ENCODE data around the gene GPR143.
"Not testable (repeated sequence)": the region's sequence is repeated elsewhere in the genome, so short reads cannot be mapped to it uniquely, and the experiment has no call there.

GPR143 gene

DNA sequence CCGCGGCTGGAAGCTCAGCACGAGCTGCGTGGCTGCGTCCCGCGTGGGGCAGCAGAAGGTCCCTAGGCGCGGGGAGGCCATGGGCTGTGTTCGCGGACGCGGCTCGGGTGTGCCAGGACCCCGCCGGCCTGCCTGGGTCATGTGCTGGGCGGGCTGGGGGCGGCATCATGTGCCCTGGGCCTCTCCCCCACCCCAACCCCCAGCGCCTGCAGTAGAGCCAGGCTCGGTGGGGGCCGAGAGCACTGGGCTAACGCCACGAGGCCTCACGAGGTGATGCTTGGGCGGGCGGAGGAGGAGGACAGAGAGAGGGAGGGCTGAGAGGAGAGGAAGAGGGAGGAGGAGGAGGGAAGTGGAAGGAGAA, at the start of gene GPR143:
GPR143 (minus strand) TSS at position 111 of the 361 bp plus-strand sequence; CDS start at position 81, 30 bp downstream.
- DNase-seq: no peak

DNA sequence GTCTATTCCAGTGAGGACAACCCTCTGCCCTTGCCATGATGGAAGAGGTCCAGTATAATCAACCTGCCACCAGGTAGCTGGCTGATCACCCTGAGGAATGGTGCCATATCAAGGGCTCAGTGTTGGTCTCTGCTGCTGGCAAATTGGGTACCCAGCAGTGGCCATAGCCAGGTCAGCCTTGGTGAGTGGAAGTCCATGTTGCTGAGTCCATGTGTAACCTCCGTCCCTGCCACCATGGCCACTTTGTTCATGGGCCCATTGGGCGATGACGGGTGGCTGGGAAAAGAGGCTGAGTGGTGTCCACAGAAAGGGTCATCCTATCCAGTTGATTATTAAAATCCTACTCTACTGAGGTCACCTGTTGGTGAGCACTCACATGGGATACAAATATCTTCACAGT, 45.4 kb upstream of the GPR143 start:
- DNase-seq: not testable (repeated sequence)

DNA sequence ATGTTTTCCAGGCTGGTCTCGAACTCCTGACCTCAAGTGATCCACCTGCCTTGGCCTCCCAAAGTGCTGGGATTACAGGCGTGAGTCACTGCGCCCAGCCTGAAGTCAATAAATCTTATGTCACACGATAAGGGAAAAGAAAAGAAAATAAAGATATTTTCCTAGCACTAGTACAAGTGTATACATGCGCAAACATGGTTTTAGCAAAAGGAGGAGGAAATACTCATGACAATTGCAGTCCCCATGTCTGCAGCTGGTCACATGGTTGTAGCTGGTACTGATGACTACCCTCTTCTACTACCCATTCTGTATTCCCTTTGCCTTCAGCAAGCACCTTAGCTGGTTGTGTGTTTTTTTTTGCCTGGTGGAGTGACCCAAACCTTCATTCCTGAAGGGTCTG, 44.2 kb upstream of the GPR143 start:
- DNase-seq: not testable (repeated sequence)

DNA sequence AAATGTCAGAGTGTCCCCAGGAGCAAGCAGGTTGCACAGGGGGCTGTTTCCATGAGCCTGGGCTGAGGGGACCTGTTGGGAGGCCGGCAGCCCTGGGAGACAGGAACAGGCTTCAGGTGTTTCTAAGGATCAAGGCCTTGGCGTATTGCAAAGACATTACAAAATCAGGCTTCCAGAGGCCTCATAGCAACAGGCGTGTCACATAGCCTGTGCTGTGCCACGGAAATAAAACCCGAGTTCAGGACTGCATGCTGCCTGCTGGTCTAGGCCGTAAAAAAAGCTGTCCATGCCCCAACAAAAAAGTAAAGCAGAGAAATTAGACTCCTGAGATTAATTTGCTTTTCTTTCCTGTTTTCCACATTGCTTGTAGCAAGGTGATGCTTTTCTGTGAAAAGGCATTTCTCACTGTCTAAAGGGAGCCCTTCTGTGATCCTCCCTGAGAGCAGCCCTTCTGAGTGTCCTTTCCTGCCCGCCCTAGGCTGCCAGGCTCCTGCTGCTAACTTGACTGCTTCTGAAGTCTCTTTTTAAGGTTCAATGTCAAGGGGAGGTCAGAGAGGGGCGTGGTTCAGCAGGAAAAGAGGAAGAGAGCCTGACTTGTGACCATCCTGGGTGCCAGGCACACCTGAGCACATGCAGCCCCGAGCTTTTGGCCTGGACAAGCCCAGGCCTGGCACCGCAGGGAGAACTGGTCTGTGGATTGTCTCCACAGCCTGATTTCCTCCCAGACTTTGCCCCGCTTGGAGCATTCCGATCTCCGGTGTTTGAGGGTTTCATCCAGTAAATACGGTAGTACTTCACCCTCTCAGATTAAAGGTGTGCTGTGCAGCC, 41.9 kb upstream of the GPR143 start:
- no peak for DNase-seq

DNA sequence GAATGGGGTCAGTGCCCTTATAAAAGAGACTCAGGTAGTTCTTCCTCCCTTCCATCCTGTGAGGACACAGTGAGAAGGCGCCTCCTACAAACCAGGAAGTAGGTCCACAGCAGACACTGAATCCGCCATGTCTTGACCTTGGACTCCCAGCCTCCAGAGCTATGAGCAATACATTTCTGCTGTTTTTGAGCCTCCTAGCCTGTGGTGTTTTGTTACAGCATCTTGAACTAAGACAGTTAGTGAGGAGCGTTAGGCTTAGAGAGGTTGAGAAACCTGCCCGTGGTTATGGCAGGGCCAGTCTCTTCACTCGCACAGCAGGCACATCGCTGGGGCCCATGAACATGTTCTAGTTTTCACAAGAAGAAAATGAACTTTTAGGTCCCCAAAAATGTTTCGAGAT, 40.3 kb upstream of the GPR143 start:
- DNase-seq: no peak

DNA sequence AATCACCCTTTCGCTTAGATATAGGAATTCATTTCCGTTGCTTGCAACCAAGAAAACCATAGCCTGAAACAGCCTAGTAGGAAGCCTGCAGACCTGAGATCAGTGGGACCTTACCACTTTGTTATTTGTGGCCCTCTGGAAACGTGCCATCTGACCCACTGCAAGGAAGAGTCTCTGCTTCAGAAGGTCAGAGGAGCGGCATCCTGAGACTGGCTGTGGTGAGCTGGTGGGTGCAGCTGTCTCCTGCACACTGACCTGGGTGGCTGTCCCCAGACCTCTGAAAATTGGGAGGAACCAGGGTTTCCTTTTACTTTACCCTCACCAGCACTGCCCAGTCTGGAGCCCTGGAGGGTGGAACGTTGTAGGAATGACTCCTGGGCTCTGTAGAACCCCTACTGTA, 38.8 kb upstream of the GPR143 start:
- no peak for DNase-seq

DNA sequence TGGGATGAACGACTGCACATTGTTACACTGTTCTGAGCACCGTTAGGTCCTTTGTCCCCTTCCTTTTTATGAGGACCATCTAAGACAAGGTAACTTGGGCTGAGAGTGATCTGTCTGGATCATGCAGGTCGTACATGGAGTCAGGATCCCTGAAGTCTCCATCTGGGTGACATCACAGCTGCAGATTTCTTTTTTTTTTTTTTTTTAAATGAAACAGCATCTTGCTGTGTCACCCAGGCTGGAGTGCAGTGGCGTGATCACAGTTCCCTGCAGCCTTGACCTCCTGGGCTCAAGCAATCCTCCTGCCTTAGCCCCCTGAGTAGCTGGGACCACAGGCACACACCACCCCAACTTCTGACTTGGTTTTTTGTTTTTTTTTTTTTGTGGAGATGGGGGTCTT, 37.1 kb upstream of the GPR143 start:
- DNase-seq: no peak

DNA sequence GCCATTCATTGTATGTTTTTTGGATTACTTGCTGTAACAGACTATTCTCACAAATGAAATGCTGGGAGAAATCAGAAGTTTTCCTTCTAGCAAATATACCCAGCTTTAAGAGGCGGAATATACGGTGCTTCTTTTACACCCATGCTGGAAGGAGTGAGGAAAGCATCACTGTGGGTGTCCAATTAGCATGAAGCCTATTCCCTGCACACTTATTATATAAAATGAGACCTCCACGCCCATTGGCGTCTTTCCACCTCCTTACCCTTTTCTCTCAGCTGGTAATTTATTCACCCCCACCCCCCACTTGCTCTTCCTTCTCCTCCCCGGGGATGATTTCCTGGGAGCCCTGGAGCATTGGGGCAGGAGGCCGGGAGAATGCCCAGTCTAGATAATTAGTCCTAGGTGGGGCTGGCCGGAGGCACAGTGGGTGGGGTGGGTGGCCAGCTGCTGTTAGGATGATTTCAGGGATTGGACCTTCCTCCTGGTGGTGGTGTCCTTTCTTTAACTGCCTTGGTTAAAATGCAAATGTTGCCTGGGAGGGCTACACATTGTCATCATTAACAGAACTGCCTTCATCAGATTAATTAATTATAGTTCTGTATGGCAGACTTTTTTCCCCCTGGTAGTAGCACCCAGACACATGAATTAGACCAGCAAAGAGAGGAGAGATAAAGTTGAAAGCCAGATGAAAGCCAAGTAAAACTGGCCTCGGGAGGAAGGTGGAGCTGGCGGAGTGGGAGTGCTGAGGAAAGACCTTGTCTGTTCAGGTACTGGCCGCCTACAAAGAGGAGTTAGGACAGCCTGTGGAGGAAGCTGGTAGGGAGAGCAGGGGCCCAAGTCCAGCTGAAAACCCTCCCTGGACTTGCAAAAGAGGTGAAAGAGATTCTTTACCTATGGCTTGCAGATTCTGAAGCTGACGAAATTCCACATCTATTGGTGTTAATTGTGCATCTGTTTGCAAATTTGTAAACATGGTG, 32.0 kb upstream of the GPR143 start:
- peak; percentile 50 for DNase-seq

DNA sequence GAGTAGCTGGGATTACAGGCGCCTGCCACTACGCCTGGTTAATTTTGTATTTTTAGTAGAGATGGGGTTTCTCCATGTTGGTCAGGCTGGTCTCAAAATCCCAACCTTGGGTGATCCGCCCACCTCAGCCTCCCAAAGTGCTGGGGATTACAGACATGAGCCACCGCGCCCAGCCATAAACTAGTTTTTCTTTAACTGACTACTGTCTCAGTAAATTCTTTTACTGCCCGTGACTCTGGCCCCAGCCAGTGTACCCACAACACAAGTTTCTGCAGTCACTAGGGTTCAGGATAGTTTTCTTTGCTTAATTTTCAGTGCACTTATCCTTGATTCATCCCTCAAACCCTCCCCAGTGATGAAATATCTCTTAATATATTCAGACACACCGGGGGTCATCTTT, 28.8 kb upstream of the GPR143 start:
- no peak for DNase-seq

DNA sequence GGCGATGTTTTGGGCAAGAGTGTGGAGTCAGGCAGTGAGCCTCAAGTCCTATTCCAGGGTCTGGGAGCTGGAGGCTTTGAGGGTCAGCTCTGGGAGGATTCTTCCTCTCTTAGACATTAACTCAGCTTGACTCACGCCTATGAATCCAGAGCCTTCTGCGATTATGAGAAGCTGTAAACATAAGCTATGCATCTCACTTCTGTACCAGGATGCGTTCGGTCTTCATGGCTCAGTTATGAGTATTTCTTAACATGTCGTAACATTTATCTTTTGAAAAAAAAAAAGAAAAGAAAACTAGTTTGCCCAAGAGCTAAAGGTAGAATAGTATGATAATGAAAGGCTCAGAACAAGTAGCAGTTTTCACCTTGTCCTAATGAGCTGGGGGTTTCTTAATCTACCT, 25.2 kb upstream of the GPR143 start:
- DNase-seq: no peak

DNA sequence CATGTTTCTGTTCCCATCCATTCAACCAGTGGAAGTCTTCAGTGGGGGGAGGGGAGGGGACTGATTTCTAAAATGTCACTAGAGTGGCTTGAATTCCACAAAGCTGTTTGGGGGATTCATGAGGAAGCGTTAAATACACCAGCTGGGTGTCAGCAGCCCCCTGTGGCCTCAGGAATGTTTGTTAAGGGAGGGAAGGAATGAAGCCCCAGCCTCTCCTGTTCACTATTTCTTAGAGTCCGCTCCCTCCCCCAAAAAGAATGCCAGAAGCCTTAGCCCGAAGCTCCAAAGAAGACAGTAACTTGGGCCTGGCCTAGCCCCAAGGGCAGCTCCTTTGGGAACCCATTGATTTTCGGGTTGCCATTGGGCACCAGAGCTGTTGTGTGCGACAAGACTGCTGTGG, 23.9 kb upstream of the GPR143 start:
- DNase-seq: no peak

DNA sequence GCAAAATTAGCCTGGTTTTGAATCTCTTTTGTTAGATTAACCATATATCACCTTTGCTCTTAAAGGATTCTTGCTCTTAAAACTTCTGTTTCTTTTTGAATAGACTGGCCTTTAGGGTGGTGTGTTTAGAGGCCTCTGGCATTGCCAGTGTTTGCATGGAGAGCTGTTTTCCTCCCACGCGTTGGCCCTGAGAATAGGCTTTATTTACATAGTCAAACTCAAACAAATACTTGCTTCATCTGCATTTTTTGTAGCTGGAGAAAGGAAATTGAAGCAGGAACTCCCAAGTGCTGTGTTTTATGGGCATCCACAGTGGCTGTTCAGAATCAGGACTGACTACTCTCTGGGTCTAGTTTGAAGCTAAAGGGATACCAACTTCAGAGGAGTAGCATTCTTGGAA, 23.3 kb upstream of the GPR143 start:
- no peak for DNase-seq

DNA sequence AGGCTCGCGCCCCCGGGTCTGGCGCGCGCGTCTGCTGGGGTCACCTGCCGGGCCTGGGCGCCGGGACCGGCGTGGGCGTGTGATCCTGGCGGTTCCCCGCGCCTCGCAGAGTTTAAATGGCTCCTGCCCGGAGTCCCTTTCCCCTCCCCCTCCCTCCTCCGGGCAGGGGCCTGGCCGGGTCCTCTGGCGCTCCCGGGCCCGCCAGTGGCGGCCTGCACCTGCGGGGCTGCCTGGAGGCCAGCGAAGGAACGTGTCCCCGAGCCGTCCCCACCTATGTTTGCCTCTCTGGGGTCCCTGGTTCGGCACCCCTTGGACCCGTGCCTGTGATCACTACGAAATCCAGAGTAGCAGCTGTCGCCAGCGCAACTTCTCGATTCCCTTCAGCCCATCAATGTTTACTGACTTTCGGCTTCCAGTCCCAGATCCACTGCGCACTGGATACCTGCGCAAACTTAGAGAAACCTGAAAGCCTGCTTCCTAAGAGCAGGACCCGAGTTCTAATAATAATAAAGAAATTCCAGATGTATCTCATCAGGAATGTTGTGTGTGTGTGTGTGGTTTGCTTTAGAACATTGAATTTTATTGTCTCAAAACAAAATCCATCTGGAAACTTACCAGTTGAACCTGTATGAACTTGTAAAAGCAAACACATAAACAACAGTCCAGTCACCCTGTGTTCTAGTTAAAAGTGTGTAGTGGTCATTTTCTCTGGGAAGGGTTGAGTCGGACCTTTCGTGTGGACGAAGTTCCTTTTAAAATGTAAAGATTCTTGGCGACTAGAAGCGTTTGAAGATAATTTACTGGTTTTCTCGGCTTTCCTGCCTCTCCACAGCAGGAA, 21.4 kb upstream of the GPR143 start:
- no peak for DNase-seq

DNA sequence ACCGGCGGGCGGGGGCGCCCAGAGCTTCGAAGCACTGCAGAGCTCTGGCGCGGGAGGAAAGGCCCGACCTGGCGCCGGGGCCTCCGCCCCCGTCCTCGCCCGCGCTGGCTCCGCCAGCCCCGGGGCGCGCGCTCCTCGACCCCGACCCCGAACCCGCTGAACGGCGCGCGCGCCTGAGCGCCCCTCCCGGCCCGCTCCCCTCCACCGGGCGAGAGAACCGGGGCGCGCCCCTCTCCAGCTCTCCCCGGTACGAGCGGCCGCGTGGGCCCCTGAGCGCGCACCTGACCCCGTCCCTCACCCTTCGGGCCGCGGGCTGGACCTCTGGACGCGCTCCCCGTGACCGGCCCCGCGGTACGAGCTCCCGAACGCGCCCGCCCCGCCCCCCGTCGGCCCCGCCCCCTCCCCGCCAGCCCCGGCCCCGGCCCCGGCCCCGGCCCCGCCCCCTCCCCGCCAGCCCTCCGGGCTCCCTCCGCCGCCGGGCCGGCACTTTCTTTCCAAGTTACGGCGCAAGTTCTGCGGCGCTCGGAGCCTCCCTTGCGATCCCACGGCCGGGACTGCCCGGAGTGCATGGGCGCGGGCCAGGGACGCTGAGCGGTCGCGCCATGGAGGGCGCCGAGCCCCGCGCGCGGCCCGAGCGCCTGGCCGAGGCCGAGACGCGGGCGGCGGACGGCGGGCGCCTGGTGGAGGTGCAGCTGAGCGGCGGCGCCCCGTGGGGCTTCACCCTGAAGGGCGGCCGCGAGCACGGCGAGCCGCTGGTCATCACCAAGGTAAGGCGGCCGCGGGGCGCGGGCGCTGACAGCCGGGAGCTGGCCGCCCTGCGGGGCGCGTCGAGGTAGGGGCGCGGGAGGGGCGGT, 20.5 kb upstream of the GPR143 start, which contains the start of gene SHROOM2:
SHROOM2 (plus strand) TSS at position 486 of the 854 bp plus-strand sequence; CDS start at position 603, 117 bp downstream.
- DNase-seq: no peak

DNA sequence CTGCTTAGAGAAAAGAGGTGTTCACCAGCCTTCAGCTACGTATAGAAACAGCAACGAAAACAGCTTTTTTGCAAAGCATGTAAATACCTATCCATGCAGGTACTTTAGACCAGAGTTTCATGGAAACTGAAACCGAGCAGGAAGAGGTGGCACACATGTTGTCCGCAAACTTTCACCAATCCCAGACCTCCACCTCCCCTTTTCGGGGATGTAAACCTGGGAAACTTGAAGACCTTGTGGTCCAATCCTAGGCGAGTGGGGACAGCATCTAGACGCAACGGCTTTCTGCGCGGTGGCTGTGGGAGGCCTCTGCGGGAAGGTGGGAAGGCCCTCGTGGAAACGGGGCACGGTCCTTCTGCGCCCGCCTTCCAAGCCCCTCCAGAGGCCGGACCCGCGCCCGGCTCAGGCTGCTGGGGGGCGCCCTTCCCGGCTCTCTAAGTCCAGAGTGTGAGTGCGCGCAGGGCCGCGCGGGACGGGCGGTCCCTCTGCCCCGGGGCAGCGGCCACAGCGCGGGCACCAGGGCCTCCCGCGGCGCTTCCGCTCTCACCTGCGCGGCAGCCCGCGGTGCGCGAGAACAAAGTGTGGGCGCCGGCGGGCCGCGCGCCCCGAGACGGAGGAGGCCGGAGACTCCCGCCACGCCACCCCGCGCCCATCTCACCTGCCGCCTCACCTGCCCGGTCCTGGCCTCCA, 19.8 kb upstream of the GPR143 start:
- no peak for DNase-seq

DNA sequence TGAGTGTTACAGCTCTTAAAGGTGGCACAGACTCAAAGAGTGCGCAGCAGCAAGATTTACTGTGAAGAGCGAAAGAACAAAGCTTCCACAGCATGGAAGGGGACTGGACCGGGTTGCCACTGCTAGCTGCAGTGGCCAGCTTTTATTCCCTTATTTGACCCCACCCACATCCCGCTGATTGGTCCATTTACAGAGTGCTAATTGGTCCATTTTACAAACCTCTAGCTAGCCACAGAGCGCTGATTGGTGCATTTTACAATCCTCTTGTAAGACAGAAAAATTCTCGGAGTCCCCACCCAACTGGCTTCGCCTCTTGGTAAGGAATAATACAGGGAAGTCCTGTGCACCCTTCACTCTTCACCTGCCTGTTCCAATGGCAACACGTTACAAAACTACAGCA, 18.7 kb upstream of the GPR143 start:
- DNase-seq: no peak

DNA sequence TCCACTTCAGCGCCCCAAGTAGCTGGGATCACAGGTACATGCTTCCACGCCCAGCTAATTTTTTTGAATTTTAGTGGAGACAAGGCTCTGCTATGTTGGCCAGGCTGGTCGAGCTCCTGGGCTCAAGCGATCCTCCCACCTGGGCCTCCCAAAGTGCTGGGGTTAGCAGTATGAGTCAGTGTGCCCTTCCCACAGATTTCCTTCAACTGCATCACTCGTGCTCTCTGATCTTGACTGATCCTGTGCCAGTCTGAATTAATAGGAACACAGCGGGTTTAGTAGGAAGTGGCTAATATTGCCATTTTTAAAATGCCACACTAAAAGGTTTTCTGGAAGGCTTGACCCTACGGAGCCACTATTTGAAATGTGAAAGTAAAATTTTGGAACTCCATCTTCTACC, 16.3 kb upstream of the GPR143 start:
- no peak for DNase-seq

DNA sequence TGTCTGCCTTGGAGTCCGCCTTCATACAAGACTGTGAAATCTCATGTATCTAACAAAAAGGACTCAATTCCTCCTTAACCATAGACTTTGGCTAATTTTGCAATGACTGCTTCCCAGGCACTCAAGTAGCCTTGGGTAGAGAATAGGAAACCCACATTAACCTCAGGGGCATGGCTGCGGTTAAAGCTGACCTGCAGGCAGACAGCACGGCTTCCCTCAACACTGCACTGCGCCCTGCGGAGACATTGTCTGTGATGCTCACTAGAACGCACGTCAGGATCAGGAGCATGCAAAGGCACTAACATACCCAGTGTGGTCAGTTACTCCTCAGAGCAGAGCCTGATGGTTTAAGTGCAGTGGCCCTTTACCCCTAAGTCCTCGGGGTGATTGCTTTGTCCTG, 10.3 kb upstream of the GPR143 start:
- no peak for DNase-seq

DNA sequence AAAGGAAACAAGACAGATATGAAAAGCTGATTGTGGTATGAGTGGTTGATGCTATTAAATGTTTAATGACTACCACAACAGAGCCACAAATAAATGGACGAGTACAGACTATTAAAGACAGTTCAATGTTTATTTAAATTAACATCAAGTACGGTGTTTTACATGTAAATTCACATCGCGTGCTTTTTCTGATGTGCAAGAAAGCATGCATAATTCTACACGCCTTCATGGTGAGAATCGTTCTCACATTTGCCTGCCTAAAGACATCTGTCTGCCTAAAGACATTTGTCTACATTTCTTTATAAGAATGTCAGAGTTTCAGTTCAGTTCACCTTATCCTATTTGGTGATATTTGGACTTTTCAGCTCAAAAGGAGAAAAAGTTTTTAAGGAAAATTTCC, 7.3 kb upstream of the GPR143 start:
- DNase-seq: no peak

DNA sequence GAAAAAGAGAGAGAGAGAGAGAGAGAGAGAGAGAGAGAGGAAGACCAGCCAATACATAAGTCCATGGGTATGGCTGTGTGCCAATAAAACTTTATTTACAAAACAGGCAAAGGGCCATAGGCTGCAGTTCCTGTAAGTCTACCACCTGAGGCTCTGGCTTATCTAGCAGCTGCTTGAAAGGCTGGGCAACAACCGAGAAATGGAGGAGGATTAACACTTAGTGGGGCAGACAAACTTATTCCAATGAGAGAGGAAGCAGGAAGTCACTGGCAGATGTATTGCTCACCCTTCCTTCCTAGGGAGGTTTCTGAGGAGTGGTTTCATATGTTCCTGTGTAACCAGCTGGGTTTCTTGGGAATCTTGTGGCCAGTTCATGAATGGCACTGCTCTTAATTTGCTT, 4.7 kb upstream of the GPR143 start:
- no peak for DNase-seq

DNA sequence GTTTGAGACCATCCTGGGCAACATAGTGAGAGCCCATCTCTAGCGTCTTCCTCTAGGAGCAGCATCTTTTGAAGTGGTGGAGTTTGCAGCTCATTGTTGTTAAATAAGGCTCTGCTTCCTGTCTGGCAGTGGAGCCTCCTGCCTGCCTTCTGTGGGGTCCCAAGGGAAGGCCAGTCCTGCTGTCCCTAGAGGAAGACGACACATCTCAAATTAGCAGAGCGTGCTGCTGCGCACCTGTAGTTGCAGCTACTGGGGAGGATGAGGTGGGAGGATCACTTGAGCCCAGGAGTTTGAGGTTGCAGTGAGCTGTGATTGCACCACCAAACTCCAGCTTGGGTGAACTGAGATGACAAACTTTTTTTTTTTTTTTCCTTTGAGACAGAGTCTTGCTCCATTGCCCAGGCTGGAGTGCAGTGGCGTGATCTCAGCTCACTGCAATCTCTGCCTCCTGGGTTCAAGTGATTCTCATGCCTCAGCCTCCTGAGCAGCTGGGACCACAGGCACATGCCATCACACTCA, 2.7 kb upstream of the GPR143 start:
- not testable (repeated sequence) for DNase-seq
